ENCODE measurements around the gene FAS.

Gene FAS

DNA sequence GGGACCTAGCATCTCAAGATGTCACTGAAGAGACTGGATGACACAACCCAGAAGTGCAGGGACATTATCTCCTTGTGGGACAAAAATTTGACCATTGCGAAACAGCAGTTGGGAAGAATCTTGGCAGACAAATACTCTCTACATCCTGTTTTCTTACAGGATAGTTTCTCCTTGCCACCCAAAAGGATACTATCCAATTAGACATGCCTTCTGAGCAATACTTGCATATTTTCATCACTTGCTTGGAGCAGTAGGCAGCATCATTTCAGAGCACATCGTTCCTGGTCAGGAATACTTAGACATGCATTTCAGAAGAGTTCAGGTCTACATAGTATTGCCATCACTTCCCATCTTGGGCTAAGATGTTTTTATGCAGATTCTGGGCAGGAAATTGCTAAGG is 56.8 kb downstream of the FAS start:
- no peak for DNase-seq

- no peak for DNase-seq
Observed at GRCh38 chr10:89051593-89051992, 61.0 kb downstream of the FAS start.

DNA sequence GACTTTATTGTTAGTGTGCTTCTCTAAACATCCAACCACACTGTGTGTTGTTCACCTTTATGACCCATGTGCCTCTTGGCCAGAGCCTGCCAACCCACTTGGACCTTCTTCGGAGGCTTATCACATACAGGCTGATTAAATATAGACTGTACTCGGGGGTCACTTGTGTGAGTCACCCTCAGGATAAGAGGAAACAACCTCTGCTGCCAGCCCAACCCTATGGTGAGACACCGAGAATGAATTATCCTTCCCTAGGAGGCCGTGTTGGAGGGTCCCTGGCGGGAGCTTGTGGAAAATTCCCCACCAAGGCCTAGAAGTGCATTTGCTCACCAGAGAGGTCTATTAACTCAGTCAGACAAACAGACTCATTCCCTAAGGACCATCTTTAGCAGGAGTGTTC is 63.0 kb downstream of the FAS start:
- no peak for DNase-seq

DNA sequence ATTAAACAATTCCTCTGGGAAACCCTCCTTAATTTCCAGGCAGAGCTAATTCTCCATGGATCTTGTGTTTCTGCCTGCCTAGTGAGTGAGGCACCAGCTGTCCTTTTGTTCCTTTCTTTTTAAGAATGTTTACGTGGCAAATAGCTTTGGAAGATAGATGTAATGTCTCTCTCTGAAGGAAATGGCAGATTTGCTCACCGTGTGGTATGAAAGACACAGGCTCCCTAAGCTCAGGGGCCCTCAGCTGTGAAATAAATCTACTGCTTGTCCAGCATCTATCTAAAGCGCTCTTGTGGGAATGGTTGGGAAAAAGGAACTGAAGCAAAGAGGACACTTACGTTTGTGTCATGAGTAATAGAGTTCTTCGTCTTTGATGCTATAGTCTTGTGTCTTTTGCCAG is 64.6 kb downstream of the FAS start:
- no peak for DNase-seq

DNA sequence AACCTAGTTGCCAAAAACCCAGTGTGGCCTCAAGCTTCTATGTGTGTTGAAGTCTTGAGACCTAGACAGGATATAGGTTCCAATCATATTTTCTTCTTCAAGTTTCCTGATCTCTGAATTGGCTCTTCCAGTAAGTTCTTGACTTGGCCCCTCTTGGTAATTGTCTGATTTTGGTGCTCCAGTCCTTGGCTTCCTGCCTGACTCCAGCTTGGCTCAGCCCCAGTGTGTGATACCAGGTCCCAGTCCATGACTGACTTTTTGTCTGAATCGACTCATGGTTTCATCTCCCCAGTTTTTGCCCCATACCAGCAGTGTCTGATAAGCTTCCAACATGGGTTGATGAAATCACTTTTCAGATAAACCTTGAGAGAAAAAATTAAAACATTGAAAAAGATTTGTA is 72.3 kb downstream of the FAS start:
- DNase-seq: no peak

DNA sequence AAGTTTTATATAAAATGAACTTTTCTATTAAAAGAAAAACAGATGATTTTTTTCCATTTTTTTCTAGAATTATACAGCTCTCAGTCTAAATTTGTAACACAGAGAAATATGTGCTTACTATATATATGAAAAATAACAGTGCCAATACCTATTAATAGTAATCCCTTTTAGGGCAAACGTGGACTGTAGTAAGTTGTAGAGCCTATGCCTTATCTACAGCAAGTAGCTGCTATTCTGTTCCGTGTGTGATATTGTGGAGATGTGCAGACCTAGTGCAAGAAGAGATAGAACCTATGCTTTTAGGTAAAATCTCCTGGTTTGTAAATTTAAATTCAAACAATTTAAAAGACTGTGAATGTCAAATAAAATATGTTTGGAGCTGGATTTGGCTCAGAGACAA is 72.9 kb downstream of the FAS start:
- no peak for DNase-seq

DNA sequence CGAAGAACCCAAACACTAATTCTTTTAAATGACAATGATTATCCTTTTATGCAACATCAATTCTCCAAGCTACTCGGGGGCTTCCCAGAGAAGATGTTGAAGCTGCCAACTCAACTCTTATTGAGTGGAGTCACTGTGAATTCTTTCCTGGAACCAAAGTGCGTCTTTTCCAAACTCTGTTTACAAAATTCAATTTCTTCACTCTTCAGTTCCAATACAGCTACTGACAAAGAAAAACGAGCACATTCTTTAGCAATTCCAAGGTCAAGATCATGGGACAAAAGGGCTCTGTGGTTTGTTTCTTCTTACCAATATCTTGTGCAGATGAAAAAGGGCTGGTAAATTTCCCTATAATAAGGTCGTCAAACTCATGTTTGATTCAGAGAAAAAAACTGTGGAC is 74.2 kb downstream of the FAS start:
- no peak for DNase-seq

Measured in NCI-H1436 treated with DMSO at 0.1 percent for 48 hours (cell line).